ENCODE results near the gene ZNF225.
A peak's percentile ranks its signal among the peaks of the same experiment; 100 is the strongest.
"Not testable (repeated sequence)": the region's sequence is repeated elsewhere in the genome, so short reads cannot be mapped to it uniquely, and the experiment has no call there.

Gene ZNF225

GRCh38 chr19:44111910-44112463 lies 1.2 kb upstream of the ZNF225 start:
- DNase-seq: peak; percentile 24
- H3K4me3 ChIP-seq (ENCODE audit: low read depth, low read length): peak overlapping the region; percentile 96
- no peak for TF ChIP-seq CTCF (IDR thresholded peaks at IDR 0.05; ENCODE audit: low read depth, low read length)
- H3K27ac ChIP-seq: no peak overlapping the region
- H3K36me3 ChIP-seq: peaks cover 18% of the 10 kb centered on the region
- H3K9me3 ChIP-seq (ENCODE audit: severe bottlenecking): no peaks in the 10 kb centered on the region
- no peaks in the 10 kb centered on the region for H3K27me3 ChIP-seq (ENCODE audit: insufficient read depth, low read depth, severe bottlenecking)

- H3K36me3 ChIP-seq: peaks cover 18% of the 10 kb centered on the region
Observed at GRCh38 chr19:44112802-44113137, 429 bp upstream of the ZNF225 start.

GRCh38 chr19:44113784-44114390 lies 688 bp downstream of the ZNF225 start:
- no peak overlapping the region; the same call in 1 of the 2 replicates for H3K27ac ChIP-seq
- H3K9me3 ChIP-seq (ENCODE audit: severe bottlenecking): no peaks in the 10 kb centered on the region
- H3K27me3 ChIP-seq (ENCODE audit: insufficient read depth, low read depth, severe bottlenecking): no peaks in the 10 kb centered on the region
- no peak for DNase-seq
- peaks cover 25% of the 10 kb centered on the region for H3K36me3 ChIP-seq
- H3K4me3 ChIP-seq (ENCODE audit: low read depth, low read length): peak overlapping the region; percentile 96
- TF ChIP-seq CTCF (IDR thresholded peaks at IDR 0.05; ENCODE audit: low read depth, low read length): no peak

More at GRCh38 chr19:44112802-44113137, 429 bp upstream of the ZNF225 start:
- Histone ChIP-seq H3K27me3 (ENCODE audit: insufficient read depth, low read depth, severe bottlenecking) (no peaks in the 10 kb centered on the region), H3K4me3 (ENCODE audit: low read depth, low read length) (peak overlapping the region; percentile 96), H3K9me3 (ENCODE audit: severe bottlenecking) (no peaks in the 10 kb centered on the region), H3K27ac (peak overlapping the region; percentile 32; the same call in 1 of the 2 replicates)
- no peak for TF ChIP-seq CTCF (IDR thresholded peaks at IDR 0.05; ENCODE audit: low read depth, low read length)
- no peak for DNase-seq

DNA sequence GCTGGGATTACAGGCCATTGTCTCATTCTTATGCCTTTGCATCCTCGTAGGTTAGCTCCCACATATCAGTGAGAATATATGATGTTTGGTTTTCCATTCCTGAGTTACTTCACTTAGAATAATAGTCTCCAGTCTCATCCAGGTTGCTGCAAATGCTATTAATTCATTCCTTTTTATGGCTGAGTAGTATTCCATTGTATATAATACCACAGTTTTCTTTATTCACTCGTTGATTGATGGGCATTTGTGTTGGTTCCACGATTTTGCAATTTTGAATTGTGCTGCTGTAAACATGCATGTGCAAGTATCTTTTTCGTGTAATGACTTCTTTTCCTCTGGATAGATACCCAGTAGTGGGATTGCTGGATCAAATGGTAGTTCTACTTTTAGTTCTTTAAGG lies 8.0 kb downstream of the ZNF225 start:
- H3K27me3 ChIP-seq (ENCODE audit: insufficient read depth, low read depth, severe bottlenecking); DNase-seq; H3K27ac ChIP-seq; H3K4me3 ChIP-seq (ENCODE audit: low read depth, low read length); H3K9me3 ChIP-seq (ENCODE audit: severe bottlenecking): not testable (repeated sequence)
- peaks cover 31% of the 10 kb centered on the region for H3K36me3 ChIP-seq

DNA sequence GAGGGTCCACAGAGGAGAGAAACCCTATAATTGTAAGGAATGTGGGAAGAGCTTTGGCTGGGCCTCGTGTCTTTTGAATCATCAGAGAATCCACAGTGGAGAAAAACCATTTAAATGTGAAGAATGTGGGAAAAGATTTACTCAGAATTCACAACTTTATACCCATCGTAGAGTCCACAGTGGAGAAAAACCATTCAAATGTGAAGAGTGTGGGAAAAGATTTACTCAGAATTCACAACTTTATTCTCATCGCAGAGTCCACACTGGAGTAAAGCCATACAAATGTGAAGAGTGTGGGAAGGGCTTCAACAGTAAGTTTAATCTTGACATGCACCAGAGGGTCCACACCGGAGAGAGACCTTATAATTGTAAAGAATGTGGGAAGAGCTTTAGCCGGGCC lies 18.8 kb downstream of the ZNF225 start:
- Histone ChIP-seq H3K27ac (no peak overlapping the region), H3K4me3 (ENCODE audit: low read depth, low read length) (no peak overlapping the region), H3K36me3 (peaks cover 19% of the 10 kb centered on the region), H3K9me3 (ENCODE audit: severe bottlenecking) (no peaks in the 10 kb centered on the region), H3K27me3 (ENCODE audit: insufficient read depth, low read depth, severe bottlenecking) (no peaks in the 10 kb centered on the region)
- no peak for DNase-seq
- TF ChIP-seq CTCF (IDR thresholded peaks at IDR 0.05; ENCODE audit: low read depth, low read length): no peak

- no peaks in the 10 kb centered on the region for H3K27me3 ChIP-seq (ENCODE audit: insufficient read depth, low read depth, severe bottlenecking)
- H3K36me3 ChIP-seq: peaks cover 18% of the 10 kb centered on the region
- peak; percentile 76 for DNase-seq
- H3K9me3 ChIP-seq (ENCODE audit: severe bottlenecking): no peaks in the 10 kb centered on the region
- peak within 1 kb of the TSS; percentile 93 for H3K4me3 ChIP-seq (ENCODE audit: low read depth, low read length)
- no peak for TF ChIP-seq CTCF (IDR thresholded peaks at IDR 0.05; ENCODE audit: low read depth, low read length)
- H3K27ac ChIP-seq: peak within 1 kb of the TSS; percentile 61
Observed at GRCh38 chr19:44141191-44142058, 28.2 kb downstream of the ZNF225 start, which contains the start of gene ZNF234. Gene ZNF234, plus strand, starts transcription at chr19:44141554. Its CDS starts 3,079 bp downstream, at chr19:44144633.
